Suprapubic skin (tissue), 4 donors: ENCODE results near the gene VPS37B.

Experiments used
- CTCF ChIP-seq, 2 donors: fragments of 200-600 bp in 1 of 2; fragments of 450-650 bp in 1 of 2; sonication (generic) in 1 of 2; IDR thresholded peaks; one replicate each; pipeline ENCODE4 v1.5.1; 2016 to 2019; ENCODE audit warnings: antibody characterized with exemption in 2 of 2, mild to moderate bottlenecking in 1 of 2, moderate library complexity in 1 of 2
- POLR2A ChIP-seq, 2 donors: fragments of 450-650 bp; IDR thresholded peaks; one replicate each; pipeline ENCODE4 v1.6.1; 2017; ENCODE audit warnings: antibody characterized with exemption in 2 of 2, mild to moderate bottlenecking in 2 of 2, moderate library complexity in 2 of 2
- POLR2AphosphoS5 ChIP-seq, 3 donors: sonication (generic); formaldehyde crosslinking; IDR thresholded peaks; one replicate each; pipeline ENCODE4 v1.6.1; 2017; ENCODE audit warnings: antibody characterized with exemption in 3 of 3

GRCh38 chr12:122839907-122840554 is 55.9 kb downstream of the VPS37B start:
- TF ChIP-seq CTCF (IDR thresholded peaks at IDR 0.05) (no peak), POLR2AphosphoS5 (IDR thresholded peaks at IDR 0.05) (no peak), POLR2A (IDR thresholded peaks at IDR 0.05) (no peak)
